OCI-LY3 (cell line): ENCODE results near the gene SLC1A5.

Experiments
- H2AFZ ChIP-seq: fragments of 200-600, 300-600 bp; shearing (Covaris generic); 2 replicates; pipeline ENCODE4 v1.6.0; 2014; ENCODE audit warnings: antibody characterized with exemption, low read depth, low read length
- H3K27ac ChIP-seq: fragments of 200-600, 300-600 bp; sonication (generic); 2 replicates; pipeline ENCODE4 v1.5.1; 2014; ENCODE audit warnings: mild to moderate bottlenecking, low read length, moderate library complexity, mixed read lengths
- H3K27me3 ChIP-seq: fragments of 200-600, 300-600 bp; sonication (generic); 2 replicates; pipeline ENCODE4 v1.6.1; 2014; ENCODE audit warnings: low read depth, low read length, mixed read lengths
- H3K36me3 ChIP-seq: fragments of 200-600, 300-600 bp; sonication (generic); replicated peaks from 2 replicates; pipeline ENCODE3; 2014; ENCODE audit warnings: low read depth, low read length, mixed read lengths
- H3K4me1 ChIP-seq: fragments of 300-600, 200-600 bp; sonication (generic); 2 replicates; pipeline ENCODE4 v1.6.1; 2014; ENCODE audit warnings: low read length, mixed read lengths
- H3K4me2 ChIP-seq: fragments of 200-600, 300-600 bp; sonication (generic); 2 replicates; pipeline ENCODE4 v1.6.1; 2014; ENCODE audit warnings: low read length, mixed read lengths
- H3K4me3 ChIP-seq: fragments of 300-600, 200-600 bp; sonication (generic); 2 replicates; pipeline ENCODE4 v1.5.1; 2014; ENCODE audit warnings: antibody characterized with exemption, mild to moderate bottlenecking, low read length, moderate library complexity
- H3K79me2 ChIP-seq: fragments of 300-600, 200-600 bp; shearing (Covaris generic); 2 replicates; pipeline ENCODE4 v1.6.1; 2014; ENCODE audit warnings: mild to moderate bottlenecking, low read length, mixed read lengths
- H3K9ac ChIP-seq: fragments of 300-600, 200-600 bp; shearing (Covaris generic); 2 replicates; pipeline ENCODE4 v1.6.0; 2014; ENCODE audit warnings: mild to moderate bottlenecking, low read length, moderate library complexity
- H3K9me3 ChIP-seq: fragments of 200-600, 300-600 bp; shearing (Covaris generic); 2 replicates; pipeline ENCODE4 v1.6.1; 2014; ENCODE audit warnings: low read length, mixed read lengths; ENCODE audit not compliant: insufficient read depth
- H4K20me1 ChIP-seq: fragments of 200-600, 300-600 bp; sonication (generic); 2 replicates; pipeline ENCODE4 v1.6.1; 2016; ENCODE audit warnings: low read length, mixed read lengths; ENCODE audit not compliant: insufficient read depth
- CTCF ChIP-seq: fragments of 200-600, 300-600 bp; sonication (generic); IDR thresholded peaks from 2 replicates; pipeline ENCODE4 v1.5.1; 2014; ENCODE audit warnings: antibody characterized with exemption, low read length, low read depth
- EZH2phosphoT487 ChIP-seq: fragments of 200-600 bp; shearing (Covaris generic); IDR thresholded peaks from 2 replicates; pipeline ENCODE4 v1.6.1; 2018; ENCODE audit warnings: antibody characterized with exemption, mixed run types, low read depth

Gene SLC1A5

DNA sequence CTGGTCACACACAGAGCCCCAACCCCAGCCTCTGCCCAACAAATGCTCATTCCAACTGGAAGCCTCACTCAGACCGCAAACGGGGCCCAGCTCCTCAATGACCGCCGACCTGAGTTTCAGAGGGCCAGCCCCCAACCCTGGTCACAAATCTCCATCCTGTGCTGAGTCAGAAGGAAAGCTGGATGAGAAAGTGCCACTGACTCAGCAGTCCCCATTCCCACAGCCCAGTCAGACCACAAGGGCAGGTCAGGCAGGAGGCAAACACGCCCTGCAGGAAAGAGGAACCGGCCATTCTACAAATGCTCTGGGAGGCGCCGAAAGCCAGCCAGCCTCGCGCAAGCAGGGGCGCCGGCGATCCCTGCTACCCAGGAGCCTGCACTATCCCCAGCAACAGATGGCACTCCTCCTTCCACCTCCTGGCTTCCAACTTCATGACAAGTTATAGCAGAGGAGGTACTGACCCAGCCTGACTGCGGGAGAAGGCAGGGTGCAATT, 57.3 kb downstream of the SLC1A5 start:
- no peak for TF ChIP-seq EZH2phosphoT487
- no peak for TF ChIP-seq CTCF
- Histone ChIP-seq H3K4me2 (no peak overlapping the region), H4K20me1 (peaks cover 56% of the 10 kb centered on the region), H2AFZ (no peak overlapping the region), H3K4me1 (no peaks in the 10 kb centered on the region), H3K27ac (no peak overlapping the region), H3K36me3 (peaks cover 75% of the 10 kb centered on the region), H3K4me3 (no peak overlapping the region), H3K79me2 (peaks cover 54% of the 10 kb centered on the region), H3K27me3 (no peaks in the 10 kb centered on the region), H3K9me3 (no peaks in the 10 kb centered on the region), H3K9ac (no peak overlapping the region)

GRCh38 chr19:46730595-46730994, 57.8 kb downstream of the SLC1A5 start:
- Histone ChIP-seq H3K4me1 (no peaks in the 10 kb centered on the region), H3K9me3 (no peaks in the 10 kb centered on the region), H3K9ac (no peak overlapping the region), H3K36me3 (peaks cover 80% of the 10 kb centered on the region), H4K20me1 (peaks cover 59% of the 10 kb centered on the region), H3K27ac (no peak overlapping the region), H2AFZ (no peak overlapping the region), H3K27me3 (no peaks in the 10 kb centered on the region), H3K79me2 (peaks cover 54% of the 10 kb centered on the region), H3K4me2 (no peak overlapping the region), H3K4me3 (no peak overlapping the region)
- TF ChIP-seq EZH2phosphoT487 (no peak), CTCF (no peak)

DNA sequence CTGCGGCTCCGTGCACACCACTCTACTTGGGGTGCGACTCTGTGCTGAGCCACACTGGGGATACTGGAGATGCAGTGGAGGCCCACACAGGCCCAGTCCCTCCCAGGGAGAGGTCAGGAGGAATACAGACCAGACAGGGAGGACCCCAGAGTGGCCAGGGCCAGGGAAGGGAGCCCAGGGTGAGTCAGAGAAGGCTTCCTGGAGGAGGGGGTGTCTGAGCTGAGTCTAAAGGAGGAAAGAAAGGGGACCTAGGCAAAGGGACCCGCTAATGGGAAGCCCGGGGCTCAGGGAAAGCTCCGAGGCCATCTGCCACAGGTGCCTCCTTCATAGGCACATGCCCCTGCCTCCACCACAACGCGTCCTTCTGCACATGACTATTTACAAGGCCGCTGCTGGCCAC, 58.2 kb downstream of the SLC1A5 start:
- Histone ChIP-seq H3K9me3 (no peaks in the 10 kb centered on the region), H3K27ac (no peak overlapping the region), H3K9ac (no peak overlapping the region), H3K4me2 (no peak overlapping the region), H3K4me1 (no peaks in the 10 kb centered on the region), H3K79me2 (peaks cover 54% of the 10 kb centered on the region), H2AFZ (no peak overlapping the region), H3K27me3 (no peaks in the 10 kb centered on the region), H4K20me1 (peaks cover 59% of the 10 kb centered on the region), H3K36me3 (peaks cover 84% of the 10 kb centered on the region), H3K4me3 (no peak overlapping the region)
- TF ChIP-seq CTCF, result no peak

DNA sequence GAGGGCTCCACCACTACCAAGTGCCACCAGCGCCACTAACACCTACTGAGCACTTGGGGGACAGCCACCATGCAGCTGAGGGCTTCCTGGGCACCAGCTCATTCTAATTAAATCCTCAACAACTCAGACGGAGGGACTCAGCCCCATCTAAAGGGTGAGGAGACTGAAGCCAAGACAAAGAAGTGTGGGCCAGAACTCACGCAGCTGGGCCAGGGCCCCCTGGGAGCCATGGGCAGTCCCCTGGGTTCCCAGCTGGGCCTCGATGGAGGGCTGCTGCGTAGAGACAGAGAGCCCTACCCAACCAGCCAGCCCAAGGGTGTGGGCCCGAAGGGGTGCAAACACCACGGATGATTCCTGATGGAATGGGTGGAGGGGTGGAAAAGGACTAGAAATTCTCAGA, 58.7 kb downstream of the SLC1A5 start:
- no peak overlapping the region for H3K4me3 ChIP-seq
- H3K9ac ChIP-seq, result no peak overlapping the region
- peaks cover 59% of the 10 kb centered on the region for H4K20me1 ChIP-seq
- no peak overlapping the region for H3K27ac ChIP-seq
- no peaks in the 10 kb centered on the region for H3K27me3 ChIP-seq
- no peaks in the 10 kb centered on the region for H3K9me3 ChIP-seq
- no peak overlapping the region for H3K4me2 ChIP-seq
- no peaks in the 10 kb centered on the region for H3K4me1 ChIP-seq
- peaks cover 88% of the 10 kb centered on the region for H3K36me3 ChIP-seq
- TF ChIP-seq CTCF (no peak), EZH2phosphoT487 (no peak)
- H2AFZ ChIP-seq, result no peak overlapping the region
- H3K79me2 ChIP-seq, result peaks cover 54% of the 10 kb centered on the region
